Endothelial cell of umbilical vein (primary cell): Measurements from ENCODE around the gene SEC14L6.

Experiments
- CTCF ChIP-seq, 2 donors: IDR thresholded peaks; 1 replicate in 1 of 2; 2 replicates in 1 of 2; pipeline ENCODE4 v1.5.1; 2011; ENCODE audit warnings: low read length in 2 of 2, mild to moderate bottlenecking in 2 of 2, moderate library complexity in 2 of 2, control low read depth in 1 of 2, inconsistent platforms in 1 of 2, low read depth in 1 of 2; ENCODE audit not compliant: insufficient read depth in 1 of 2; ENCODE audit errors: extremely low read depth in 1 of 2
- EZH2 ChIP-seq: IDR thresholded peaks from 2 replicates; pipeline ENCODE4 v1.6.1; 2012; ENCODE audit warnings: borderline replicate concordance, low read depth, mild to moderate bottlenecking, moderate library complexity, low read length, inconsistent platforms; ENCODE audit not compliant: severe bottlenecking
- MYC ChIP-seq: IDR thresholded peaks from one replicate; pipeline ENCODE4 v1.6.1; 2011; ENCODE audit warnings: mild to moderate bottlenecking, low read depth, low read length
- POLR2A ChIP-seq: IDR thresholded peaks from 2 replicates; pipeline ENCODE4 v1.6.1; 2012; ENCODE audit warnings: low read depth, mild to moderate bottlenecking, control low read depth, low read length
- POLR2AphosphoS5 ChIP-seq: IDR thresholded peaks from 2 replicates; pipeline ENCODE4 v1.6.1; 2012; ENCODE audit warnings: low read depth, mild to moderate bottlenecking, control low read depth, low read length, moderate library complexity; ENCODE audit not compliant: insufficient read depth

GRCh38 chr22:30481711-30482110 is 64.8 kb downstream of the SEC14L6 start:
- TF ChIP-seq CTCF (IDR thresholded peaks at IDR 0.05; ENCODE audit: extremely low read depth in 1 of 2, insufficient read depth in 1 of 2, low read depth in 1 of 2, low read length in 2 of 2) (no peak), POLR2AphosphoS5 (no peak), MYC (no peak), POLR2A (no peak), EZH2 (no peak)
